VCaP (cell line): ENCODE data around the gene OAS3.
"Not testable (repeated sequence)": the region's sequence is repeated elsewhere in the genome, so short reads cannot be mapped to it uniquely, and the experiment has no call there.

Experiments used
- H3K27ac ChIP-seq: fragments of 450-650 bp; 2 replicates; pipeline ENCODE4 v1.5.1; 2017
- TF ChIP-seq, protein P1 (sequence below): fragments of 450-650 bp; conservative IDR thresholded peaks from 2 replicates; pipeline ENCODE4 v1.5.1; 2017; ENCODE audit warnings: mild to moderate bottlenecking, moderate library complexity

The OAS3 gene

GRCh38 chr12:112987561-112987960 lies 49.3 kb downstream of the OAS3 start:
- H3K27ac ChIP-seq = no peak overlapping the region
- TF ChIP-seq, protein P1, sequence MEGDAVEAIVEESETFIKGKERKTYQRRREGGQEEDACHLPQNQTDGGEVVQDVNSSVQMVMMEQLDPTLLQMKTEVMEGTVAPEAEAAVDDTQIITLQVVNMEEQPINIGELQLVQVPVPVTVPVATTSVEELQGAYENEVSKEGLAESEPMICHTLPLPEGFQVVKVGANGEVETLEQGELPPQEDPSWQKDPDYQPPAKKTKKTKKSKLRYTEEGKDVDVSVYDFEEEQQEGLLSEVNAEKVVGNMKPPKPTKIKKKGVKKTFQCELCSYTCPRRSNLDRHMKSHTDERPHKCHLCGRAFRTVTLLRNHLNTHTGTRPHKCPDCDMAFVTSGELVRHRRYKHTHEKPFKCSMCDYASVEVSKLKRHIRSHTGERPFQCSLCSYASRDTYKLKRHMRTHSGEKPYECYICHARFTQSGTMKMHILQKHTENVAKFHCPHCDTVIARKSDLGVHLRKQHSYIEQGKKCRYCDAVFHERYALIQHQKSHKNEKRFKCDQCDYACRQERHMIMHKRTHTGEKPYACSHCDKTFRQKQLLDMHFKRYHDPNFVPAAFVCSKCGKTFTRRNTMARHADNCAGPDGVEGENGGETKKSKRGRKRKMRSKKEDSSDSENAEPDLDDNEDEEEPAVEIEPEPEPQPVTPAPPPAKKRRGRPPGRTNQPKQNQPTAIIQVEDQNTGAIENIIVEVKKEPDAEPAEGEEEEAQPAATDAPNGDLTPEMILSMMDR = no peak

DNA sequence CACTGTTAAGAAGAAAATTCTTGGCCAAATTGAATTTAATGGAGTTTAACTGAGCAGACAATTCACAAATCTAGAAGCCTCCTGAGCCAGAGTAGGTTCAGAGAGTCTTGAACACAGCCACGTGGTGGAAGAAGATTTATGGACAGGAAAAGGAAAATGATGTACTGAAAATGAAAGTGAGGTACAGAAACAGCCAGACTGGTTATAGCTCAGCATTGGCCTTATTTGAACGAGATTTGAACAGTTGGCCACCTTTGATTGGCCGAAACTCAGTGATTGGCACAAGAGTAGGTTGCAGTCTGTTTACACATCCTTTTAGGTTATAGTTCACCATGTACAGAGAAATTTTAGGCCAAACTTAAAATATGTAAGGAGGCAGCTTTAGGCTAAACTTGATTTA lies 50.0 kb downstream of the OAS3 start:
- H3K27ac ChIP-seq = no peak overlapping the region
- TF ChIP-seq, protein P1 = no peak

DNA sequence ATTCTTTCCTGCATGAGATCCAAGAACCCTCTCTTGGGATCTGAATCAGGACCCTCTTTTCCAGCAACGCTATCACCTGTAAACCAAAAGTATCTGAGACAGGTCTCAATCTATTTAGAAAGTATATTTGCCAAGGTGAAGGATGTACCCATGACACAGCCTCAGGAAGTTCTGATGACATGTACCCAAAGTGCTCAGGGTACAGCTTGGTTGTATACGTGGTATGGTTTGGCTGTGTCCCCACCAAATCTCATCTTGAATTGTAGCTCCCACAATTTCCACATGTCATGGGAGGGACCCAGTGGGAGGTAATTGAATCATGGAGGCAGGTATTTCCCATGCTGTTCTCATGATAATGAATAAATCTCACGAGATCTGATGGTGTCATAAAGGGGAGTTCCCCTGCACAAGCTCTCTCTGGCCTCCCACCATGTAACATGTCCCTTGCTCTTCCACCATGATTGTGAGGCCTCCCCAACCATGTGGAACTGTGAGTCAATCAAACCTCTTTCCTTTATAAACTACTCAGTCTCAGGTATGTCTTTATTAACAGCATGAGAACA lies 50.6 kb downstream of the OAS3 start:
- not testable (repeated sequence) for H3K27ac ChIP-seq

GRCh38 chr12:112989806-112990205 lies 51.5 kb downstream of the OAS3 start:
- TF ChIP-seq, protein P1 = no peak

DNA sequence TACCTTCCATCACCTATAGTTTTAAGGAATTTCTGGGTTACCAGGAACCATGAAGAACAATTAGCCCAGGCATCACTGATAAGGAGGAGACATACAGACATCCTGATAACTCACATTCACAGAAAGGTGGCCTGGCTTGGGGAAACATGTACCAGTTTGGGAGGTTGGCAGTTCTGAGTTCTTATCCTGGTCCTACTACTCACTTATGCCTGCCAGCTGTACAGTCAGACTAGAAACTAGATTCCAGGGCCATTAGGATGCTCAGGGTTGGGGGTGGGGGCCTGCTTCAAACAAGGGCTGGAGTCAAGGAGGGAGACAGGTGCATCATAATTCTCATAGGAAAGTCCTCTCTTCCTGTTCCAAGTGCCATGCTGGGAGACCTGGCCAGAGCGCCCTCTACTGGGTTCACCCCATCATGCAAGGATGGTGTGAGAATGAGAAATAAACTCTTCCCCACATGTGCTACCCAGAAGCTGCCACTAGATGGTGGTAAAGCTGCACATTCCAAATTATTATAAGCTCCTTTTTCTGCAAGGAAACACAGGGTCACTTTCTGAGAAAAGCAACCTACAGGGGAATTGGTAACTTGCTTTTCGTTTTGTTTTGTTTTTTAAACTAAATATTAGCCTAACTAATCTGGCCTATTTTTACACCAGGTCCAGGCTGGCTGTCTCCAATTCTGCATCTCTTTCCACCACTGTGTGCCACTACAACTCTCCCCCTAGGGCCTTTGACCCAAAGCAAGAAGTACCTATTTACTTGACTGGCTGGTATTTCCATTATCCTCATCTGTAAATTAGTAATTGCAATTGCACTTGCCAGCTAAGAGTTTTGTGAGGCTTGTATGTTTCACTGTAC lies 54.5 kb downstream of the OAS3 start:
- peak overlapping the region; percentile 83 for H3K27ac ChIP-seq
- TF ChIP-seq, protein P1 = peak; percentile 99

More at GRCh38 chr12:112989806-112990205, 51.5 kb downstream of the OAS3 start:
- no peak overlapping the region for H3K27ac ChIP-seq

DNA sequence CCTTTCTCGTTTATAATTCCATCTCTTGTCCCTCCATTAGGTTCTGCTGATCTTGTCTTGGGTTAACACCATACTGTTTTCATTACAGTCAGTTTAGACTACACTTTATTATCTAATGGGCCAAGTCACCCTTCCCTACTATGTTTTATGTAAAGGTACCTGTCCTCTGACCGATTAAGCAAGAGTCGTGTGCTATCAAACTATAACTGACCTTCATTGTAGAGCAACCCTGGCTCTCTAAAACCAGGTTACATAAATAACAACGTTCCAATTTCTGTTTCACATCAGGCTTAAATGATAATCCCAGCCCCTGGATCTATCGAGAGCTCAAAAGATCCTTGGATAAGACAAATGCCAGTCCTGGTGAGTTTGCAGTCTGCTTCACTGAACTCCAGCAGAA lies 56.7 kb downstream of the OAS3 start:
- TF ChIP-seq, protein P1 = no peak
- H3K27ac ChIP-seq = no peak overlapping the region; the same call in 1 of the 2 replicates

DNA sequence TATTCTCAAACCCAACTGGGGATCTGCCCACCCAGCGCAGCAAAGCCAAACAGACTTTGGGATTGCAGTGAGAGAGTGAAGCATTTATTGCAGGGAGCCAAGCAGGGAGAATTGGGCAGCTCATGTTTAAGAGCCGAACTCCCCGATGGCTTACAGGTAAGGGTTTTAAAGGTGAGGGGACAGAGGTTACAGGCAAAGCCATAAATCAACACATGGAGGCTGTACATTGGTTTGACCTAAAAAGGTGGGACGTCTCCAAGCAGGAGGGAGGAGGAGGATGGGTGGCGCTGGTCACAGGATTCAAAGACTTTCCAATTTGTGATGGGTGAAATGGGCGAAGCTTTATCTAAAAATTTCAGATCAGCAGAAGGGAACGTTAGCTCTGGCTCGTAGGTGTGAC lies 58.2 kb downstream of the OAS3 start:
- H3K27ac ChIP-seq = no peak overlapping the region
- TF ChIP-seq, protein P1 = no peak

- TF ChIP-seq, protein P1 = no peak
- no peak overlapping the region for H3K27ac ChIP-seq
These were observed 59.2 kb downstream of the OAS3 start for GRCh38 chr12:112997506-112997905.
